SU-DHL-6 (cell line): Measurements from ENCODE around the gene CNN2.

ENCODE experiments used
- CTCF ChIP-seq: fragments of 200-600 bp; sonication (generic); IDR thresholded peaks from one replicate; pipeline ENCODE4 v1.5.1; 2017; ENCODE audit warnings: antibody characterized with exemption, mild to moderate bottlenecking, low read length, moderate library complexity; ENCODE audit not compliant: insufficient read depth, poor library complexity, severe bottlenecking
- EZH2phosphoT487 ChIP-seq: fragments of 200-600 bp; sonication (generic), shearing (Covaris generic); conservative IDR thresholded peaks from 2 replicates; pipeline ENCODE4 v1.6.1; 2018; ENCODE audit warnings: mild to moderate bottlenecking, antibody characterized with exemption, low read length, moderate library complexity, mixed read lengths

- no peak for TF ChIP-seq CTCF
- TF ChIP-seq EZH2phosphoT487, result no peak
These were observed 23.8 kb upstream of the CNN2 start for GRCh38 chr19:1002600-1002999.
